H1 (cell line): ENCODE results near the gene PRR23E. TPM values are rescaled to one million over a fixed set of nuclear protein-coding genes. Genes with fewer than 3 reads are reported as not detected.

Source experiments
- CTCF ChIA-PET: fragments of 300-600 bp; sonication (Branson Sonifier 250); formaldehyde crosslinking; loops from one replicate; lab custom pipeline; 2021; ENCODE audit not compliant: partially characterized antibody; lab: Charles Lee
- POLR2A ChIA-PET: fragments of 300-600 bp; sonication (Branson Sonifier 250); formaldehyde crosslinking; loops from one replicate; lab custom pipeline; 2021; ENCODE audit warnings: inconsistent platforms; ENCODE audit not compliant: partially characterized antibody; lab: Charles Lee
- DNase-seq, 2 experiments: peaks; one replicate each; pipeline versions ENCODE4 v3.0.0 to v3.0.0-alpha.2; 2010 to 2022; ENCODE audit warnings: low spot score in 2 of 2, low read depth in 1 of 2, mixed read lengths in 1 of 2
- FAIRE-seq: peaks from 2 replicates; lab custom pipeline; 2011; peaks lifted over from hg19 to GRCh38; lab: Jason Lieb, UNC
- H2AFZ ChIP-seq: 2 replicates; pipeline ENCODE4 v1.8.1; 2012; ENCODE audit warnings: low read length, inconsistent platforms
- H2AK5ac ChIP-seq: 2 replicates; pipeline ENCODE4 v1.6.1; 2013; ENCODE audit warnings: low read depth, low read length
- H2BK120ac ChIP-seq: replicated peaks from 2 replicates; pipeline ENCODE3; 2013; ENCODE audit warnings: low read depth, low read length, inconsistent platforms
- H2BK12ac ChIP-seq: 2 replicates; pipeline ENCODE4 v1.6.1; 2013; ENCODE audit warnings: low read depth, low read length
- H2BK15ac ChIP-seq: 2 replicates; pipeline ENCODE4 v1.6.1; 2013; ENCODE audit warnings: low read length
- H2BK20ac ChIP-seq: 2 replicates; pipeline ENCODE4 v1.6.1; 2013; ENCODE audit warnings: low read length
- H2BK5ac ChIP-seq: 2 replicates; pipeline ENCODE4 v1.6.1; 2013; ENCODE audit warnings: low read depth, low read length
- H3K14ac ChIP-seq: 2 replicates; pipeline ENCODE4 v1.6.1; 2013; ENCODE audit warnings: inconsistent platforms; ENCODE audit not compliant: insufficient read length
- H3K18ac ChIP-seq: 2 replicates; pipeline ENCODE4 v1.6.1; 2013; ENCODE audit warnings: low read length; ENCODE audit errors: extremely low read depth
- H3K23ac ChIP-seq: 2 replicates; pipeline ENCODE4 v1.6.1; 2013; ENCODE audit warnings: inconsistent platforms; ENCODE audit not compliant: insufficient read length
- H3K23me2 ChIP-seq: 2 replicates; pipeline ENCODE4 v1.6.1; 2013; ENCODE audit warnings: low read depth, low read length
- H3K27ac ChIP-seq: 2 replicates; pipeline ENCODE4 v1.6.1; 2011; ENCODE audit warnings: low read depth, low read length, inconsistent platforms
- H3K27me3 ChIP-seq, 4 experiments: replicated peaks in 1 of 4; 1 replicate in 1 of 4; 2 replicates in 3 of 4; pipeline versions ENCODE4 v1.6.1 to v1.8.1; 2011 to 2013; ENCODE audit warnings: low read length in 3 of 4, mild to moderate bottlenecking in 3 of 4, inconsistent platforms in 2 of 4, mixed read lengths in 2 of 4, moderate library complexity in 1 of 4; ENCODE audit not compliant: control insufficient read depth in 3 of 4, insufficient read depth in 3 of 4; ENCODE audit errors: extremely low read depth in 1 of 4
- H3K36me3 ChIP-seq, 4 experiments: 2 replicates each; pipeline versions ENCODE4 v1.6.1 to v1.8.1; 2011 to 2013; ENCODE audit warnings: mild to moderate bottlenecking in 4 of 4, low read length in 3 of 4, moderate library complexity in 2 of 4, control low read depth in 1 of 4, inconsistent platforms in 1 of 4; ENCODE audit not compliant: insufficient read depth in 4 of 4, control insufficient read depth in 2 of 4
- H3K4ac ChIP-seq: replicated peaks from 2 replicates; pipeline ENCODE3; 2013; ENCODE audit warnings: low read length, low read depth, mixed read lengths, inconsistent platforms; ENCODE audit not compliant: insufficient read length
- H3K4me1 ChIP-seq, 4 experiments: replicated peaks in 1 of 4; 1 replicate in 1 of 4; 2 replicates in 3 of 4; pipeline versions ENCODE4 v1.6.1 to v1.8.1; 2011 to 2013; ENCODE audit warnings: low read length in 3 of 4, inconsistent platforms in 2 of 4, mixed read lengths in 1 of 4; ENCODE audit not compliant: insufficient read depth in 4 of 4, control insufficient read depth in 3 of 4
- H3K4me2 ChIP-seq, 2 experiments: 2 replicates each; pipeline versions ENCODE4 v1.6.1 to v1.8.1; 2011 to 2013; ENCODE audit warnings: low read depth in 2 of 2, low read length in 2 of 2, control low read depth in 1 of 2, inconsistent platforms in 1 of 2, mild to moderate bottlenecking in 1 of 2; ENCODE audit not compliant: insufficient read depth in 1 of 2
- H3K4me3 ChIP-seq, 4 experiments: fragments of 200-600, 300-600 bp in 1 of 4; sonication (generic), shearing (Covaris generic), sonication (Bioruptor Twin) in 1 of 4; 2 replicates each; pipeline versions ENCODE4 v1.5.1 to v1.8.1; 2011 to 2016; ENCODE audit warnings: low read length in 4 of 4, low read depth in 3 of 4, control low read depth in 2 of 4, inconsistent platforms in 2 of 4, mild to moderate bottlenecking in 2 of 4, mixed read lengths in 1 of 4, moderate library complexity in 1 of 4; ENCODE audit not compliant: insufficient read depth in 2 of 4; ENCODE audit errors: extremely low read depth in 1 of 4
- H3K56ac ChIP-seq: replicated peaks from 2 replicates; pipeline ENCODE3; 2013; ENCODE audit warnings: low read depth, mild to moderate bottlenecking, mixed read lengths, low read length, inconsistent platforms; ENCODE audit not compliant: insufficient read length
- H3K79me1 ChIP-seq: 2 replicates; pipeline ENCODE4 v1.6.1; 2013; ENCODE audit warnings: low read depth, low read length, control low read depth
- H3K79me2 ChIP-seq, 2 experiments: 2 replicates each; pipeline versions ENCODE4 v1.6.1 to v1.8.1; 2012 to 2013; ENCODE audit warnings: low read length in 2 of 2, mild to moderate bottlenecking in 2 of 2, inconsistent platforms in 1 of 2; ENCODE audit not compliant: insufficient read depth in 2 of 2, control insufficient read depth in 1 of 2
- H3K9ac ChIP-seq, 4 experiments: replicated peaks in 1 of 4; 1 replicate in 1 of 4; 2 replicates in 3 of 4; pipeline versions ENCODE4 v1.6.1 to v1.8.1; 2011 to 2013; ENCODE audit warnings: low read depth in 3 of 4, low read length in 3 of 4, control low read depth in 2 of 4, mild to moderate bottlenecking in 2 of 4, moderate library complexity in 2 of 4, inconsistent platforms in 1 of 4; ENCODE audit errors: extremely low read depth in 1 of 4
- H3K9me3 ChIP-seq, 2 experiments: 2 replicates each; pipeline versions ENCODE4 v1.6.1 to v1.8.1; 2012 to 2013; ENCODE audit warnings: mild to moderate bottlenecking in 2 of 2, moderate library complexity in 2 of 2, control low read depth in 1 of 2, inconsistent platforms in 1 of 2, low read depth in 1 of 2, low read length in 1 of 2, mixed read lengths in 1 of 2; ENCODE audit not compliant: insufficient read depth in 2 of 2
- H4K20me1 ChIP-seq, 2 experiments: replicated peaks in 1 of 2; 2 replicates each; pipeline versions ENCODE3 to v1.8.1; 2011 to 2013; ENCODE audit warnings: inconsistent platforms in 2 of 2, low read length in 2 of 2, mild to moderate bottlenecking in 1 of 2; ENCODE audit not compliant: insufficient read depth in 2 of 2, control insufficient read depth in 1 of 2
- H4K5ac ChIP-seq: 2 replicates; pipeline ENCODE4 v1.6.1; 2013; ENCODE audit warnings: low read length, low read depth, mixed read lengths, inconsistent platforms; ENCODE audit not compliant: insufficient read length
- H4K8ac ChIP-seq: 2 replicates; pipeline ENCODE4 v1.8.0; 2013; ENCODE audit warnings: mild to moderate bottlenecking, moderate library complexity, low read length, inconsistent platforms; ENCODE audit not compliant: insufficient read depth; ENCODE audit errors: extremely low read depth
- H4K91ac ChIP-seq: replicated peaks from 2 replicates; pipeline ENCODE3; 2013; ENCODE audit warnings: low read length, mixed read lengths, inconsistent platforms; ENCODE audit not compliant: insufficient read length
- BACH1 ChIP-seq: IDR thresholded peaks from 2 replicates; pipeline ENCODE4 v1.6.1; 2012; ENCODE audit warnings: low read length, improper control_type of control experiment
- CEBPB ChIP-seq: IDR thresholded peaks from 2 replicates; pipeline ENCODE4 v1.6.1; 2012; ENCODE audit warnings: low read depth, low read length
- CHD1 ChIP-seq: IDR thresholded peaks from 2 replicates; pipeline ENCODE4 v1.6.1; 2012; ENCODE audit warnings: low read depth, low read length, improper control_type of control experiment
- CREB1 ChIP-seq: IDR thresholded peaks from 2 replicates; pipeline ENCODE4 v1.6.1; 2012; ENCODE audit warnings: inconsistent platforms
- HDAC2 ChIP-seq, 2 experiments: fragments of 300-600 bp in 1 of 2; sonication (generic) in 1 of 2; IDR thresholded peaks; 2 replicates each; pipeline ENCODE4 v1.6.1; 2011 to 2012; ENCODE audit warnings: low read depth in 2 of 2, low read length in 2 of 2, mild to moderate bottlenecking in 2 of 2, moderate library complexity in 2 of 2, borderline replicate concordance in 1 of 2, inconsistent platforms in 1 of 2
- JUN ChIP-seq: IDR thresholded peaks from 2 replicates; pipeline ENCODE4 v1.6.1; 2011; ENCODE audit warnings: low read depth, mild to moderate bottlenecking, improper control_type of control experiment, low read length
- NRF1 ChIP-seq: IDR thresholded peaks from 2 replicates; pipeline ENCODE4 v1.6.1; 2011; ENCODE audit warnings: mild to moderate bottlenecking, low read depth, low read length, improper control_type of control experiment
- POLR2AphosphoS5 ChIP-seq: IDR thresholded peaks from 2 replicates; pipeline ENCODE4 v1.6.1; 2011; ENCODE audit warnings: low read depth, low read length
- RAD21 ChIP-seq, 2 experiments: IDR thresholded peaks in 1 of 2; conservative IDR thresholded peaks in 1 of 2; 2 replicates each; pipeline ENCODE4 v1.6.1; 2011; ENCODE audit warnings: low read depth in 2 of 2, low read length in 2 of 2, improper control_type of control experiment in 1 of 2, inconsistent platforms in 1 of 2, mild to moderate bottlenecking in 1 of 2, moderate library complexity in 1 of 2
- RNF2 ChIP-seq: fragments of 200-900, 300-1000 bp; sonication (generic); IDR thresholded peaks from 2 replicates; pipeline ENCODE4 v1.7.1; 2016; ENCODE audit warnings: borderline replicate concordance, low read depth, mild to moderate bottlenecking, antibody characterized with exemption, low read length; ENCODE audit not compliant: poor library complexity, severe bottlenecking; ENCODE audit errors: missing control alignments
- SP1 ChIP-seq: IDR thresholded peaks from 2 replicates; pipeline ENCODE4 v1.6.1; 2011; ENCODE audit warnings: low read depth, low read length
- SP2 ChIP-seq: IDR thresholded peaks from 2 replicates; pipeline ENCODE4 v1.6.1; 2012; ENCODE audit warnings: mild to moderate bottlenecking, low read length, inconsistent platforms
- SRF ChIP-seq: IDR thresholded peaks from 2 replicates; pipeline ENCODE4 v1.6.1; 2011; ENCODE audit warnings: mild to moderate bottlenecking, low read depth, low read length, moderate library complexity
- SUZ12 ChIP-seq: fragments of 200-600 bp; sonication (generic); IDR thresholded peaks from 2 replicates; pipeline ENCODE4 v1.6.1; 2012; ENCODE audit warnings: mild to moderate bottlenecking, inconsistent platforms, low read length, moderate library complexity, mixed read lengths
- TAF7 ChIP-seq: optimal IDR thresholded peaks from 2 replicates; pipeline ENCODE3; 2011; ENCODE audit warnings: low read depth, mild to moderate bottlenecking, inconsistent platforms, low read length, moderate library complexity, borderline replicate concordance
- WGBS, 2 experiments: shearing (Covaris generic) in 1 of 2; methylation state at CpG; one replicate each; pipeline versions ENCODE4 v1.1.6 to v1.1.7; 2013 to 2015; ENCODE audit warnings: low lambda C conversion rate in 2 of 2, mixed read lengths in 2 of 2, inconsistent platforms in 1 of 2, low coverage in 1 of 2, missing lambda C conversion rate in 1 of 2; ENCODE audit not compliant: insufficient replicate concordance in 2 of 2, insufficient coverage in 1 of 2, insufficient read length in 1 of 2; ENCODE audit errors: extremely low coverage in 1 of 2, missing lambda C conversion rate in 1 of 2; 5-methylcytosine and 5-hydroxymethylcytosine counted together
- polyA plus RNA-seq, 7 experiments: library from polyadenylated mRNA; depleted of rRNA in 3 of 7; stranded (reverse) in 5 of 7; unstranded in 2 of 7; fragments of >200 nt in 5 of 7; fragments of 200-250 nt in 2 of 7; gene quantifications; 1 replicate in 5 of 7; 2 replicates in 1 of 7; 4 replicates in 1 of 7; pipeline versions ENCODE4 v1.2.1 to v1.2.3, GENCODE V29; 2011 to 2013; ENCODE audit warnings: missing spikeins in 2 of 7, mixed read lengths in 2 of 7
- total RNA-seq: library from RNA; stranded (reverse); fragmentation: NEBNext Ultra II Directional; extraction: Animal tissue kit (Norgen Biotek cat#: 25700); gene quantifications from 2 replicates; pipeline ENCODE4 v1.2.1, GENCODE V29; 2021

The PRR23E gene
- total and polyA plus RNA-seq, 2 of the 8 experiments (the other 6 are each of a cell fraction or from before 2014, with no cell fraction given) = not detected

- Histone ChIP-seq H2BK12ac (no peak overlapping the region), H3K27ac (no peak overlapping the region), H4K5ac (no peak overlapping the region), H3K4me2 (no peak overlapping the region), H4K91ac (no peak overlapping the region), H3K79me2 (no peaks in the 10 kb centered on the region), H3K18ac (no peak overlapping the region), H3K4me3 (no peak overlapping the region), H3K56ac (no peak overlapping the region), H2BK15ac (no peak overlapping the region), H4K20me1 (no peaks in the 10 kb centered on the region), H2BK5ac (no peak overlapping the region), H3K36me3 (no peaks in the 10 kb centered on the region), H2BK20ac (no peak overlapping the region), H3K79me1 (no peaks in the 10 kb centered on the region), H3K14ac (no peak overlapping the region), H3K23ac (no peak overlapping the region), H2AK5ac (no peak overlapping the region), H3K4me1 (no peaks in the 10 kb centered on the region; a peak in 2 of 7 replicates), H2BK120ac (no peak overlapping the region), H3K4ac (no peak overlapping the region), H4K8ac (no peak overlapping the region), H3K27me3 (no peaks in the 10 kb centered on the region), H3K9ac (no peak overlapping the region), H2AFZ (no peak overlapping the region), H3K23me2 (peaks cover 3% of the 10 kb centered on the region; the same call in 1 of the 2 replicates), H3K9me3 (no peaks in the 10 kb centered on the region; a peak in 1 of 4 replicates)
- 100% methylated on average over 2 of the region's 2 CpGs; no CpG with 5 or more reads in 1 of the 2 experiments for WGBS, 2 experiments
- POLR2A ChIA-PET = interaction anchor here (1.0 kb wide), 1 partner anchor 10 kb away, joined by 4 read pairs; no protein-coding TSS in a partner anchor
- CTCF ChIA-PET = interaction anchor here (0.6 to 2.1 kb wide), 5 partner anchors 9 to 518 kb away, joined by 3 to 7 read pairs (median 3); no protein-coding TSS in a partner anchor
- no peak for FAIRE-seq
- DNase-seq = no peak
- no peak for TF ChIP-seq NRF1
- no peak for TF ChIP-seq TAF7
- no peak for TF ChIP-seq SP2
- TF ChIP-seq CHD1 = no peak
- TF ChIP-seq JUN = no peak
- TF ChIP-seq RNF2 = no peak
- no peak for TF ChIP-seq BACH1
- TF ChIP-seq HDAC2 (IDR thresholded peaks at IDR 0.05; ENCODE audit: borderline replicate concordance in 1 of 2, low read depth in 2 of 2, low read length in 2 of 2) = no peak
- no peak for TF ChIP-seq POLR2AphosphoS5
- no peak for TF ChIP-seq RAD21 (IDR thresholded peaks at IDR 0.05 in 1 of 2, conservative IDR thresholded peaks at IDR 0.05 in 1 of 2; ENCODE audit: low read depth in 2 of 2, low read length in 2 of 2)
- TF ChIP-seq SRF = no peak
- TF ChIP-seq SP1 = no peak
- no peak for TF ChIP-seq CEBPB
- no peak for TF ChIP-seq SUZ12
- no peak for TF ChIP-seq CREB1
Measured at GRCh38 chr3:127143172-127143571, 49.8 kb upstream of the PRR23E start.
